Psoas muscle (tissue), 8 donors: ENCODE measurements around the gene NOP56. TPM values are rescaled to one million over a fixed set of nuclear protein-coding genes. Genes with fewer than 3 reads are reported as not detected.

ENCODE experiments used
- ATAC-seq, 4 donors: fragments of 200-7000 bp; cut with Tn5 transposase; one replicate each; pipeline ENCODE4 v1.9.1; 2020; ENCODE audit warnings: moderate library complexity in 3 of 4, mild to moderate bottlenecking in 2 of 4
- DNase-seq, 2 donors: peaks; one replicate each; pipeline ENCODE4 v3.0.0-alpha.2; 2020
- H3K27ac ChIP-seq: fragments of 200-600 bp; one replicate; pipeline ENCODE4 v1.8.0; 2022
- H3K27me3 ChIP-seq, 3 donors: fragments of 200-600 bp in 1 of 3; one replicate each; pipeline versions ENCODE4 v1.6.1 to v1.8.0; 2013 to 2022; ENCODE audit warnings: low read length in 2 of 3, mild to moderate bottlenecking in 2 of 3, moderate library complexity in 1 of 3; ENCODE audit not compliant: insufficient read depth in 3 of 3
- H3K36me3 ChIP-seq, 2 donors: fragments of 200-600 bp in 1 of 2; one replicate each; pipeline versions ENCODE4 v1.6.1 to v1.8.0; 2013 to 2022; ENCODE audit warnings: low read depth in 1 of 2, mild to moderate bottlenecking in 1 of 2, moderate library complexity in 1 of 2; ENCODE audit not compliant: insufficient read depth in 1 of 2
- H3K4me1 ChIP-seq: fragments of 200-600 bp; one replicate; pipeline ENCODE4 v1.8.0; 2022
- H3K4me3 ChIP-seq: fragments of 200-600 bp; one replicate; pipeline ENCODE4 v1.8.0; 2022; ENCODE audit warnings: mild to moderate bottlenecking
- H3K9me3 ChIP-seq: fragments of 200-600 bp; one replicate; pipeline ENCODE4 v1.8.0; 2022
- WGBS, 3 donors: extraction: QIAGEN DNeasy Blood & Tissue Kit; methylation state at CpG; one replicate each; pipeline versions ENCODE4 v1.1.6 to v1.1.7; 2013; 5-methylcytosine and 5-hydroxymethylcytosine counted together
- intact Hi-C, 2 donors: fragments of 100-400 bp; cut with DNase I; formaldehyde crosslinking; loops; one replicate each; pipeline versions ENCODE4 v1.11.0 to v1.14.2; 2022
- polyA plus RNA-seq, 3 donors: library from polyadenylated mRNA; stranded (reverse); fragments of 200-250 nt; gene quantifications; one replicate each; pipeline ENCODE4 v1.2.3, GENCODE V29; 2013
- total RNA-seq, 4 donors: library from RNA; stranded (reverse); fragmentation: NEBNext Ultra II Directional in 2 of 4; extraction: Animal tissue kit (Norgen Biotek cat#: 25700) in 2 of 4; gene quantifications; one replicate each; pipeline versions ENCODE4 v1.2.1 to v1.2.4, GENCODE V29; 2021 to 2023
- TF ChIP-seq, protein P1 (sequence below): fragments of 200-600 bp; IDR thresholded peaks from one replicate; pipeline ENCODE4 v1.8.0; 2022; ENCODE audit warnings: antibody characterized with exemption
- donor health status: healthy with polysubstance abuse.
- donor health status: DM: no; HTN: no; CAD: no; lungs with moderate emphysema.
- donor health status: Bipolar disorder and iron deficiency.
- donor health status: healthy.
- donor health status: DM: yes; HTN: yes; CAD: no.
- donor health status: DM: no; HTN: no; CAD: no.
- donor health status: DM: no; HTN: no; CAD: no.
- donor health status: DM: yes; HTN: yes; CAD: no.

NOP56 gene
- total and polyA plus RNA-seq, 7 donors, result 63.2 to 173 (median 91.6) TPM

DNA sequence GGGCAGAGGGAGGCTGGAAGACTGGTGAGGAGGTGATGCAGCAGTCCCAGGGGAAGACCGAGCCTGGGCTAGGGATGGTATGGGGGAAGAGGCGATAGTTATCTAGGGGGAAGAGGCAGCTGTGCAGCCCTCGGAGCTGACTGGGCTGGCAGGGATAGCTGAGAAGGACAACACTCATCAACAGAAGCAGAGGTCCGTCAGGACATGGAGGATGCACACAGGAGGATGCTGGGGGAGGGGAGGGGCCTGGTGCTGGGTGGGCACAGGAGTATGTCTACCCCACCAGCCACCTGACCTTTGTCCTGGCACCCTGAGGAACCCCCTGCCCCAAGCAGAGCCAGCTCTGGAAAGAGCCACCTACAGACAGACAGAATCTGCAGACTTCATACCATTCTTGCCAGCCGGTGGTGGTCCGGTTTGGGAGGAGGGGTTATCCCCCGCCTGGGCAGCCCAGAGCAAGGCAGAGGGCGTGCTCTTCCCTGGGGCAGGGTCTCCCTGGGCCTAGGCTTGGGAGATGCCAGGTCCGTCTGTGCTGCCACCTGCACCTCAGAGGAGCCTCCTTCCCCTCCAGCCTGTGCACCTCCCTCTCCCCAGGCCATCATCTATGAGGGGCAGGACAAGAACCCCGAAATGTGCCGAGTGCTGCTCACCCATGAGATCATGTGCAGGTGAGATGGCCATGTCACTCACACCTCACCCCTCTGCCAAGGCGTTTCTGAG is 55.1 kb downstream of the NOP56 start:
- Histone ChIP-seq H3K27ac (no peak overlapping the region), H3K4me1 (no peaks in the 10 kb centered on the region), H3K36me3 (no peaks in the 10 kb centered on the region), H3K27me3 (peaks cover 0 to 19% (median 0%) of the 10 kb centered on the region in 3 donors), H3K9me3 (no peaks in the 10 kb centered on the region), H3K4me3 (no peak overlapping the region)
- 68 to 73% (median 71%) methylated on average over 12 of the region's 12 CpGs for WGBS, 3 donors
- no peak for ATAC-seq
- DNase-seq, result no peak
- TF ChIP-seq, protein P1, sequence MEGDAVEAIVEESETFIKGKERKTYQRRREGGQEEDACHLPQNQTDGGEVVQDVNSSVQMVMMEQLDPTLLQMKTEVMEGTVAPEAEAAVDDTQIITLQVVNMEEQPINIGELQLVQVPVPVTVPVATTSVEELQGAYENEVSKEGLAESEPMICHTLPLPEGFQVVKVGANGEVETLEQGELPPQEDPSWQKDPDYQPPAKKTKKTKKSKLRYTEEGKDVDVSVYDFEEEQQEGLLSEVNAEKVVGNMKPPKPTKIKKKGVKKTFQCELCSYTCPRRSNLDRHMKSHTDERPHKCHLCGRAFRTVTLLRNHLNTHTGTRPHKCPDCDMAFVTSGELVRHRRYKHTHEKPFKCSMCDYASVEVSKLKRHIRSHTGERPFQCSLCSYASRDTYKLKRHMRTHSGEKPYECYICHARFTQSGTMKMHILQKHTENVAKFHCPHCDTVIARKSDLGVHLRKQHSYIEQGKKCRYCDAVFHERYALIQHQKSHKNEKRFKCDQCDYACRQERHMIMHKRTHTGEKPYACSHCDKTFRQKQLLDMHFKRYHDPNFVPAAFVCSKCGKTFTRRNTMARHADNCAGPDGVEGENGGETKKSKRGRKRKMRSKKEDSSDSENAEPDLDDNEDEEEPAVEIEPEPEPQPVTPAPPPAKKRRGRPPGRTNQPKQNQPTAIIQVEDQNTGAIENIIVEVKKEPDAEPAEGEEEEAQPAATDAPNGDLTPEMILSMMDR, result no peak
- intact Hi-C loops, result no loop called here

Other genes starting within 250 kb of the NOP56 start
- gene SNRPB, start 181.8 kb upstream of the NOP56 start, total RNA-seq, result 100 to 1,000 TPM in 1 of 4 donors, 10 to 100 TPM in 3; 41.9 to 114 (median 78.8) TPM
- gene SNRPB, start 181.8 kb upstream of the NOP56 start, polyA plus RNA-seq, result 100 to 1,000 TPM; 148 to 355 (median 157) TPM
- gene ZNF343, start 143.7 kb upstream of the NOP56 start, total RNA-seq, result 10 to 100 TPM in 2 of 4 donors, 1 to 10 TPM in 2; 7.8 to 15.3 (median 10.9) TPM
- gene ZNF343, start 143.7 kb upstream of the NOP56 start, polyA plus RNA-seq, result 10 to 100 TPM in 1 of 3 donors, 1 to 10 TPM in 2; 6.4 to 13.1 (median 9.0) TPM
- under 1 TPM in 2 of 4 donors, not detected in 2; 0.12 to 0.25 TPM for gene TMC2, start 116.1 kb upstream of the NOP56 start, total RNA-seq
- under 1 TPM; 0.03 to 0.12 (median 0.04) TPM for gene TMC2, start 116.1 kb upstream of the NOP56 start, polyA plus RNA-seq
- 100 to 1,000 TPM in 2 of 4 donors, 10 to 100 TPM in 2; 58.8 to 153 (median 97.6) TPM for gene IDH3B, start 11.6 kb downstream of the NOP56 start, total RNA-seq
- gene IDH3B, start 11.6 kb downstream of the NOP56 start, polyA plus RNA-seq, result 100 to 1,000 TPM in 2 of 3 donors, 10 to 100 TPM in 1; 86.0 to 262 (median 166) TPM
- gene EBF4, start 40.1 kb downstream of the NOP56 start, total RNA-seq, result 1 to 10 TPM; 1.2 to 1.9 (median 1.5) TPM
- gene EBF4, start 40.1 kb downstream of the NOP56 start, polyA plus RNA-seq, result under 1 TPM; 0.42 to 0.87 (median 0.52) TPM
- gene CPXM1, start 148.0 kb downstream of the NOP56 start, total RNA-seq, result 1 to 10 TPM in 1 of 4 donors, under 1 TPM in 3; 0.27 to 1.3 (median 0.53) TPM
- 1 to 10 TPM in 1 of 3 donors, under 1 TPM in 2; 0.30 to 1.1 (median 0.34) TPM for gene CPXM1, start 148.0 kb downstream of the NOP56 start, polyA plus RNA-seq
- not detected for gene C20orf141, start 162.4 kb downstream of the NOP56 start, total RNA-seq
- gene C20orf141, start 162.4 kb downstream of the NOP56 start, polyA plus RNA-seq, result not detected
- gene TMEM239, start 163.7 kb downstream of the NOP56 start, total RNA-seq, result not detected
- not detected for gene TMEM239, start 163.7 kb downstream of the NOP56 start, polyA plus RNA-seq
- 10 to 100 TPM in 1 of 4 donors, 1 to 10 TPM in 3; 4.8 to 11.5 (median 8.0) TPM for gene PCED1A, start 188.0 kb downstream of the NOP56 start, total RNA-seq
- 1 to 10 TPM; 4.2 to 6.5 (median 5.7) TPM for gene PCED1A, start 188.0 kb downstream of the NOP56 start, polyA plus RNA-seq
- gene VPS16, start 188.1 kb downstream of the NOP56 start, total RNA-seq, result 10 to 100 TPM; 19.2 to 25.5 (median 23.7) TPM
- 10 to 100 TPM; 17.1 to 20.2 (median 18.1) TPM for gene VPS16, start 188.1 kb downstream of the NOP56 start, polyA plus RNA-seq
- gene PTPRA, start 220.8 kb downstream of the NOP56 start, total RNA-seq, result 10 to 100 TPM; 15.0 to 19.9 (median 18.2) TPM
- 1 to 10 TPM; 7.6 to 9.6 (median 8.2) TPM for gene PTPRA, start 220.8 kb downstream of the NOP56 start, polyA plus RNA-seq